M059J (cell line): ENCODE results near the gene RD3L. TPM values are rescaled to one million over a fixed set of nuclear protein-coding genes. Genes with fewer than 3 reads are reported as not detected.
"Not testable (repeated sequence)": the region's sequence is repeated elsewhere in the genome, so short reads cannot be mapped to it uniquely, and the experiment has no call there.

Experiments
- DNase-seq: peaks from one replicate; pipeline ENCODE4 v3.0.0-alpha.2; 2012; ENCODE audit warnings: low read depth
- total RNA-seq: library from RNA; depleted of rRNA; stranded (reverse); fragments of >200 nt; shearing (Covaris generic); gene quantifications from 2 replicates; pipeline ENCODE4 v1.2.3, GENCODE V29; 2014

Gene RD3L
- total RNA-seq, 1 experiment from 2014 or later: not detected

DNA sequence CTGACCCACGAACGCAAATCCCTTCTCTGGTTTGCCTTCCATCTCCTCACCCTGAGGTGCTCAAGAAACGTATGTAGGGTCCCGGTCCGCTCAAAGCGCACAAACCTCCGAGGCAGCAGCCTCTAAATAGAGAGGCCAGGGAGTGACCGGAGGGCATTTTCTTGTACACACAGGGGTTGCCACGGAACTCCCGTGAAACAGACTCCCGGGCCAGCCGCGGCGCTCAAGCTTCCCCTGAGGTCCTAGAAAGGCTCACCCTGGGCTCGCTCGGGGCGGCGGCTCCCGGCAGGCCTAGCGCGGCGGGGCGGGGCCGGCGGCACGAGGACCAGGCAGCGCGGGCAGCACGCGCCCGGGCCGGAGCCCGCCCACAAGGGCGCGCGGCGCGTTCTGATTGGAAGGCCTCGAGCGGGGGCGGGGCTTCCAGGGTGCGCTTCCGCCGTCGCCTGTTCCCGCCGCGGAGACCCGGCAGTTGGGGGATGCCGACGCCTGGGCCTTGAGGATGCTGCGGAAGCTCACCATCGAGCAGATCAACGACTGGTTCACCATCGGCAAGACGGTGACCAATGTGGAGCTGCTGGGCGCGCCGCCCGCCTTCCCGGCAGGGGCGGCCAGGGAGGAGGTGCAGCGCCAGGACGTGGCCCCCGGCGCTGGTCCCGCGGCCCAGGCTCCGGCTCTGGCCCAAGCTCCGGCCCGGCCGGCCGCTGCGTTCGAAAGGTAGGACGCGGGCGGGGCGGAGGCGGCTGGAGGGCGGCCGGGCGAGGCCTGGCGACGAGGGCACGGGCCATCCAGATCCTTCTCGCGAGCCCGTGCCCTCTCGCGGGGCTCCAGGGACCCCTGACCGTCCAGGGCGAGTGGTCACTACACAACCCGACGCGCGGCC lies 14.1 kb downstream of the RD3L start, which contains the start of gene TDRD9:
TSS of gene TDRD9 (plus strand) at position 446 of the 880 bp plus-strand sequence. CDS start at position 500, 54 bp downstream.
- DNase-seq: no peak

DNA sequence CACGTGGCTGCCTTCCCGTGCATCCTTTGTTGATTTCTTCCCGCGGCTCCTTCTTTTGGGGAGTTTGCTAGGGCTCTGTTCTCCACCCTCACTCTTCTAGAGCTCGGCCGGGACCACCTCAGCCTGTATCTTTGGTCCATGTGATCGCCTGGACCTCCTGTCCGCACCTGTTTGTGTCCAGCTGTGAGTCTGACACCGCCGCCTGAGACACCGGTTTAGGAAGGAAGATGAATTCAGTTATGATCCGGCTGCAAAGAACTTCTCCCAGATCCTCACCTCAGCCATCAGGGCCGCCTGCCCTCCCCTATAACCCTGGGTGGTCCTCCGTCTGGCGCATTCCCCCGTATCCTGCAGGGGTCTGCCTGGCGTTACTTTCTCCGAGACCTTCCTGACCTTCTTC lies 14.8 kb downstream of the RD3L start:
- DNase-seq: no peak

- no peak for DNase-seq
Observed at GRCh38 chr14:103925316-103925715, 17.0 kb downstream of the RD3L start.

GRCh38 chr14:103923863-103924262 lies 18.5 kb downstream of the RD3L start:
- DNase-seq: no peak

DNA sequence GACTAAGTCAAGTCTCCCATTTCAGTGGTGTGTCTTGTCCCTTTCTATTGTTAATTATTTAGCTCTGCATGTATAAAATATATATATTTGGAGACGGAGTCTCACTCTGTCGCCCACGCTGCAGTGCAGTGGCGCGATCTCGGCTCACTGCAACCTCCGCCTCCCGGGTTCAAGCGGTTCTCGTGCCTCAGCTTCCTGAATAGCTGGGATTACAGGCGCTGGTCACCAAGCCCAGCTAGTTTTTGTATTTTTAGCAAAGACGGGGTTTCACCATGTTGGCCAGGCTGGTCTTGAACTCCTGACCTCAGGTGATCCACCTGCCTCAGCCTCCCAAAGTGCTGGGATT lies 20.5 kb downstream of the RD3L start:
- DNase-seq: not testable (repeated sequence)

- peak; percentile 83 for DNase-seq
Observed at GRCh38 chr14:103920981-103921854, 21.1 kb downstream of the RD3L start.

DNA sequence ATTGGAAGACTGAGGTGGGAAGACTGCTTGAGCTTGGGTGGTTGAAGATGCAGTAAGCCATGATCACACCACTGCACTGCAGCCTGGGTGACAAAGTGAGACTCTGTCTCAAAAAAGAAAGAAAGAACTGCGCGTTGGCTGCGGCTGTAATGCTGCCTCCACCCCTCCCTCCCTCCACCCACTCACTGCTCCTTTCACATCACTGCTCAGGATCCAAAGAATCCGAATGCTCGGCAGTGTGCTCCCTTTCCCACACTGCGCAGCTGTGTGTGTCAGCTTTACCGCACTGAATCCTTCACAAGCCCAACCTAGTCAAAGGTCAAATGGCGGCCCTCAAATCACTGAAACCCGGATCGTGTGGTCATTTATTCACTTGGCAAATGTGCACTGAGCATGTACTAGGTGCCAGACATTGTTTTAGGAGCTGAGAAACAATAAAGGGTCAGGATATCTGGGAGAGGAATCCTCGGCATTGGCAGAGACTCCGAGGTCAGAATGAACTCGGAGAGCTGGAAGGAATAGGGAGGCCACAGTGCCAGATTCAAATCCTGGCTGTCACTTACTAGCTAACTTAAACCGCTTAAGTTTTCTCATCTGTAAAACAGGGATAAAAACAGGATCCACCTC lies 25.6 kb downstream of the RD3L start:
- no peak for DNase-seq

GRCh38 chr14:103915616-103916015 lies 26.7 kb downstream of the RD3L start:
- DNase-seq: no peak

DNA sequence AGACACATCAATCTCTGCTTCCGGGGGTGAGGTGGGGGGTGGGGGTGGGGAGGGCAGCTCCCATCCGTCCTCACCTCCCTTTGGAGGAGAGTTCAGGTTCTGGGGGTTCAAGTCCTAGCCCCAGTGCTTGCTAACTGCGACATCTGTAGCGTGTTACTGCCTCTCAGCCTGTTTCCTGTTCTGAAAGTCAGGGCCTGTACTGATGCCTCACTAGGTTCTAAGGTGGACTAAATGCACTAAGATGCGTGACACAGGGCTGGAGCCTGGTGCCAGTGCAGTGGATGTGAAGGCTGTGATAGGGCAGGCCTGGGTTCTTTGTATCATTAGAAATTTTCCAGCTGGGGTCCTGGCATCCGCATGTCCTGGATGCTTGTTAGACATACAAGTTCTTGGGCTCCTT lies 31.3 kb downstream of the RD3L start:
- DNase-seq: no peak

DNA sequence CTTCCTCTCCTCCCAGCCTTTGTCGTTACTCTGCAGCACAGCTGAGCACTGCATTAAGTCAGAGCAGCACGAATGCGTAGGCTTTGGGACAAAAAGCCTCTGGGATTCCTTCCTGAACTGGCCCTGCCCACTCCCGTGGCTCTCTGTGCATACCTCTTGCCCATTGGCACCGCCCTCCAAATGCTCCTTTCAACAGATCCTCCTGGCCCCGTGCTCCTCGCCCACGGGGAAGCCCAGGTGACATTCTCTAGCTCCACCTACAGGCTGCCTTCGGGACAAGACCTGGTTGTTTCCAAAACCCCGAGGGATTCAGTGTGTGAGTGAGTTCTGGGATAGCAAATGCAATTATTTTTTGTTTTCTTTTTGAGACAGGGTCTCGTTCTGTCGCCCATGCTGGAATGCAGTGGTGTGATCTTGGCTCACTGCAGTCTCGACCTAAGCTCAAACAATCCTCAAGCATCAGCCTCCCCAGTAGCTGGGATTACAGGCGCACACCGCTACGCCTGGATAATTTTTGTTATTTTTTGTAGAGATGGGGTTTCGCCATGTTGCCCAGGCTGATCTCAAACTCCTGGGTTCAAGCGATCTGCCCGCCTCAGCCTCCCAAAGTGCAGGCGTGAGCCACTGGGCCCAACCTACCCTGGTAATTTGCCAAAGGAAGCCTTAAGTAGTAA lies 31.9 kb downstream of the RD3L start:
- DNase-seq: peak; percentile 73

DNA sequence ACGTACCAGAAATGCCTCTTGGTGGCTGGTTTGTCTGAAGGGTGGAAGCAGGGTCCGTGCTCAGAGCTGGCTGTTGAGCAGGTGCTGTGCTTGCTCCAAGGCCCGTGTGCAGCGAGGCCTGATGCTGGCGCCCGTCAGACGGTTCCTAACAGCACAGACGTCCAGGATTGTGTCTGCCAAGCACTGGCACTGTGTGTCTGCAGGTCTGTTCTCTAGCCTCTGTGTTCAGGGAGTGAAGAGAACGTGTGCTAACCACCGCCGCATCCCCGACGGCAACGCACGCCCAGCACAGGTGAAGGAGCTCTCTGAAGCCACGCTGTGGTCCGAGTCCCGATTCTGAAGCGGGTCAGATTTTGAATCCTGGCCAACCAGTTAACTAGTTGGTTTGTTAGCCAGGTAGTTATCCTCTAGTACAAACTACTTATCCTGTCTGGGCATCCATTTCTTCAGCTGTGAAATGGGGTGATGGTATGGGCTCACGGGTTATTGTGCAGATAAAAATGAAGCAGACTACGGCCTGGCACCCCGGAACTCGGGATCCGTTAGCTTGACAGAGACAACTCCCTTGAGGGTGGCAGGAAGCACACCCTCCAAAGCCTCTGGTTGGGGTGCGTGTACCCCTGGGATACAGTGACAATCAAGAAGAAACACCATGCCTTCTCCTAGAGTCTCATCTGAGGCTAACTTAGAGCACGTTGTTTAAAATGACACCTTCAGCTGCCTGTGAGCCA lies 32.6 kb downstream of the RD3L start:
- DNase-seq: no peak

DNA sequence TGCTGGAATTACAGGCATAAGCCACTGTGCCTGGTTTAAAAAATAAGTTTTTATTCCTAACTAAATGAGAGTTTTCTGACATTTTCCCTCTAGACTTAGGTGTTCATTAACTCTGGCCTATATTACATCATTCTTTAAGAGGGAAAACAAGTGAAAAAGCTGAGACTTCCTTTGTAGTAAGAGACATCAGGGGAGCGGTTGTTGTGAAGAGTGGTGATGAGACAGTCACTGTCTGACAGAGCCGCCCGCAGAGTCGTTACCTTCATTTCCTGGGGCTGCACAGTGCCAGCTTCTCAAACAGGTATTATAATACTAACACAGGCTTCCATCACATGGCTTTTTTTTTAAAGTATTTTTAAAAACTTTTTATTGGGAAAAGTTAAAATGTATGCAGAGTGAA lies 33.7 kb downstream of the RD3L start:
- DNase-seq: no peak

DNA sequence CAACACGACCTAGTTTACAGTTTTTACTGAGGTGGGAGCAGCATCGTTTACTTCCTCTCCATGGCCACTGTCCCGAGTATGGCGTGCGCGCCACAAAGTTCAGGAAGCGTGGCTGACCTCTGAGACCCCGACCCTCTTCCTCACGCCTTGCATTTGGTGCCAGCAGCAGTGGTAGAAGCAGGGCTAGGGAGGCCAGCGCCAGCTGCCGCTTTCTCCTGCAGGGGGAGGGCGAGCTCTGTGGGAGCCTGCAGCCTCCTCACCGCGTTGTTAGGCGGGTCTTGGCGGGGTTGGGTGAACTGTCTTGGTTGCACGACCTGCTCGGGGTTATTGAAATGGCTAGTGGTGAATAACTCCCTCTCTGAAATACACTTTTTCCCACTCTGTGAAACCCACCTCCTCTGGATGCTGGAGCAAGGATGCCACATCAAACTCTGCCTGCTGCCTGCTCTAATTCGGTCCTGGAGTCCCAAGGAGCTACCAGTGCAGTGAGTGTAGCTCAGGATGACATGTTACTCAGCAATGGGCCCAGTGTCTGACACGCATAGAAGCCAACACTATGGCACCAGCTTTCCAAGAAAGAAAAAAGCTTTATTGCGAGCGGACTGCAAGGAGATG lies 36.4 kb downstream of the RD3L start:
- no peak for DNase-seq

DNA sequence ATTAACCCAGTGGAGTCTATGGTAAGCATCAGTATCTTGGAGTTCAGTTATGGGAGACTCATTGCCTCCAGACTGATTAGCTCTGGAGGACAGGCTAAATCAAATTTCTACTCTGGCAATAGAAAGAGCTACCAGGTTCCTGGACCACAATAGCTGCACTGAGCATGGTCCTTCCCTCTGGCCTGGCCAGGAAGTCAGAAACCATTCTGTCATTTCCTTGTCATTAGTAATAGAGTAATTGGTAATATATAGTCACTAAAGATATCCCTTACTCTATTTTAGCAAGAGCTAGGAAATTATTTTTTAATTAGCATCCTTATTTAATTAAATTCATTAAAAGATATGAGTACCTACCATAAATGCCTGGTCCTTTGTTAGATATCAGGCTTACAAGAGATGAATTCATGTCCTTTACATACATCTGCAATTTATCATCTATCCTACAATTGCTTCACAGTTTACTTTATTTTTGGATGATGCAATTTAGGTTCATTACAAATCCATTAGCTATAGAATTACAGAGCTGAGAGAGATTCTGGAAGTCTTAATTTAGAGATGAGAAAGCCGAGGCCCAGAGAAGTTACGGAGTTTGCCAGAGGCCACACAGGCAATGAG lies 37.7 kb downstream of the RD3L start:
- DNase-seq: no peak

GRCh38 chr14:103899833-103900232 lies 42.5 kb downstream of the RD3L start:
- no peak for DNase-seq

GRCh38 chr14:103899316-103899715 lies 43.0 kb downstream of the RD3L start:
- no peak for DNase-seq

DNA sequence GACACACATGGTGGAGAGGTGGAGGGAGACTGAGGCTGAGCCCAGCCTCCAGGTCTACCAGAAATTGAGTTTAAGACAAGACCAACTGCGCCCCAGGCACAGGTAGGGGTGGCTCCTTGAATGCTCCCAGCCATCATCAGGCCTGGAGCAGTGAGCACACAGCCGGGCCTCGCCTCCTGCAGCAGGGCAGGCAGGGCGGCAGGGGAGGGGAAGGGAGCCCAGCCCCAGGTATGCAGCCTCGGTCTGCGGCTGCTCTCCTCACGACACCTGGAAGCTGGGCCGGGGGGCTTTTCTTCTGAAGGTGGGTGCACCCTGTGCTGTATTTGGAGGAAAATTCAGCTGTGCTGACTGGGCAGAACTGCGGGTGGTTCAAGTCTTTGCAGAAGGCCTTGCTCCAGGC lies 43.6 kb downstream of the RD3L start:
- no peak for DNase-seq

DNA sequence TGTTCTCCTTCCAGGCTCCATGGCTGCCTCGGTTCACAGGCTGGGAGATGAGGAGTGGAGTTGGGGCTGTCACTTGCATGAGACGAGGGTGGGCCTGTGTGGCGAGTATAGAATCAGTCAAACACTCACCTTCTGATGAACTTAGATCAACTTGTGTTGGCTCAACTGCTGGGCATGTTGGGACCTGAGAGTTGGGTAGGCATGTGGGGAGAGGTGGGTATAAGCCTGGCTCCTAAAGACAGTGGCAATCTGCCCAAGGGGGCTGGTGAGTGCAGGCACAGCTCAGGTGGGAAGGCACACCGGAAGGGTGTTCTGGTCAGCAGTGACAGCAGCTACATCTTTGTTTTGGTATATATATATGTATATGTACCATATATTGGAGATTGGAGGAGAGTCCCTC lies 44.1 kb downstream of the RD3L start:
- no peak for DNase-seq

- no peak for DNase-seq
Observed at GRCh38 chr14:103897075-103897947, 45.0 kb downstream of the RD3L start.
